ENCODE measurements around the gene MAML2. TPM values are rescaled to one million over a fixed set of nuclear protein-coding genes. Genes with fewer than 3 reads are reported as not detected.

MAML2 gene
- polyA plus RNA-seq, 1 of the 3 experiments (the other 2 are of a cell fraction), result 20.1 TPM

DNA sequence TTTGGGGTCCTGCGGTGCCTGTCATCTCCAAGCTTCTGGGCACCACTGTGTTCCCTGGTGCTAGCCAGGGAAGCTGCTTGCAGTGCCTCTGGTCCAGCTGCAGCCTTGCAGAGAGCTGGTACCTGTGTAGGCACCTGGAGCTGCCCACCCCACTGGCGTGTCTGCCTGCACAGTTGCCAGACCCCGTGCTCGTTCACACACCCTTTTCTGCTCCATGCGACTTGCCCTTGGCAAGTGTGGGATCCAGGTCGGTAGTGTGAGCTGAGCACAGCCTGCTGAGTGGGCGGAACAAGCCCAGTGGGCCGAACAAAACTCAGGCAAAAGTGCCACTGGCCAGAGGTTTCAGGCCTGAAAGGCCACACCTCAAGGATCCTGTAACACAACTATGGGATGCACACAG, 272.5 kb downstream of the MAML2 start:
- peaks cover 41% of the 10 kb centered on the region for H3K79me2 ChIP-seq (ENCODE audit: insufficient read depth)
- H3K4me2 ChIP-seq, result no peak overlapping the region
- H3K9me3 ChIP-seq, result no peaks in the 10 kb centered on the region
- H3F3A ChIP-seq (replicated peaks; ENCODE audit: insufficient read depth), result peaks cover 5% of the 10 kb centered on the region
- no peaks in the 10 kb centered on the region for H3K27me3 ChIP-seq (ENCODE audit: insufficient read depth)
- H3K4me3 ChIP-seq (ENCODE audit: low read depth in 2 of 2, low read length in 1 of 2), result no peak overlapping the region
- no peak overlapping the region for H2AFZ ChIP-seq (ENCODE audit: low read depth)
- POLR2A ChIA-PET, result no interaction called here
- no peak overlapping the region for H3K9ac ChIP-seq
- peaks cover 14 to 15% of the 10 kb centered on the region in 2 experiments for H3K36me3 ChIP-seq (replicated peaks in 1 of 2; ENCODE audit: control insufficient read depth in 1 of 2, insufficient read depth in 2 of 2, low read length in 1 of 2)
- no peaks in the 10 kb centered on the region for H3K9me2 ChIP-seq
- H4K20me1 ChIP-seq (ENCODE audit: insufficient read depth), result no peaks in the 10 kb centered on the region
- CTCF ChIA-PET, result interaction anchor here (0.8 to 1.3 kb wide), 4 partner anchors 16 to 323 kb away, joined by 3 to 6 read pairs (median 4); partner anchors contain the start of gene MAML2
- no peak for DNase-seq
- 100% methylated on average over 3 of the region's 8 CpGs for WGBS (ENCODE audit: low lambda C conversion rate)
- no peak overlapping the region for H3K27ac ChIP-seq (ENCODE audit: low read depth in 2 of 2, low read length in 1 of 2)
- TF ChIP-seq EZH2phosphoT487 (IDR thresholded peaks at IDR 0.05; ENCODE audit: borderline replicate concordance, low read depth), result no peak
- TF ChIP-seq, protein P1, sequence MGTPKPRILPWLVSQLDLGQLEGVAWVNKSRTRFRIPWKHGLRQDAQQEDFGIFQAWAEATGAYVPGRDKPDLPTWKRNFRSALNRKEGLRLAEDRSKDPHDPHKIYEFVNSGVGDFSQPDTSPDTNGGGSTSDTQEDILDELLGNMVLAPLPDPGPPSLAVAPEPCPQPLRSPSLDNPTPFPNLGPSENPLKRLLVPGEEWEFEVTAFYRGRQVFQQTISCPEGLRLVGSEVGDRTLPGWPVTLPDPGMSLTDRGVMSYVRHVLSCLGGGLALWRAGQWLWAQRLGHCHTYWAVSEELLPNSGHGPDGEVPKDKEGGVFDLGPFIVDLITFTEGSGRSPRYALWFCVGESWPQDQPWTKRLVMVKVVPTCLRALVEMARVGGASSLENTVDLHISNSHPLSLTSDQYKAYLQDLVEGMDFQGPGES (IDR thresholded peaks at IDR 0.05; ENCODE audit: low read depth, low read length), result no peak
- no peak for TF ChIP-seq TCF12 (IDR thresholded peaks at IDR 0.05)
- no peak for TF ChIP-seq RCOR1 (IDR thresholded peaks at IDR 0.05; ENCODE audit: low read length)
- no peak for TF ChIP-seq RFX5 (IDR thresholded peaks at IDR 0.05; ENCODE audit: low read length)
- no peak for TF ChIP-seq CHD2 (IDR thresholded peaks at IDR 0.05; ENCODE audit: low read length, partially characterized antibody)
- no peak for TF ChIP-seq SMC3 (IDR thresholded peaks at IDR 0.05; ENCODE audit: low read depth, low read length)
- no peak for TF ChIP-seq MXI1 (IDR thresholded peaks at IDR 0.05; ENCODE audit: low read depth, low read length)
- TF ChIP-seq, protein P2, sequence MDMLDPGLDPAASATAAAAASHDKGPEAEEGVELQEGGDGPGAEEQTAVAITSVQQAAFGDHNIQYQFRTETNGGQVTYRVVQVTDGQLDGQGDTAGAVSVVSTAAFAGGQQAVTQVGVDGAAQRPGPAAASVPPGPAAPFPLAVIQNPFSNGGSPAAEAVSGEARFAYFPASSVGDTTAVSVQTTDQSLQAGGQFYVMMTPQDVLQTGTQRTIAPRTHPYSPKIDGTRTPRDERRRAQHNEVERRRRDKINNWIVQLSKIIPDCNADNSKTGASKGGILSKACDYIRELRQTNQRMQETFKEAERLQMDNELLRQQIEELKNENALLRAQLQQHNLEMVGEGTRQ (IDR thresholded peaks at IDR 0.05; ENCODE audit: borderline replicate concordance, low read depth, low read length), result no peak
- no peak for TF ChIP-seq TAF1 (IDR thresholded peaks at IDR 0.05; ENCODE audit: borderline replicate concordance, low read depth, low read length)
- TF ChIP-seq GATA2 (CRISPR knock-in tag; IDR thresholded peaks at IDR 0.05), result no peak
- TF ChIP-seq, protein P3, sequence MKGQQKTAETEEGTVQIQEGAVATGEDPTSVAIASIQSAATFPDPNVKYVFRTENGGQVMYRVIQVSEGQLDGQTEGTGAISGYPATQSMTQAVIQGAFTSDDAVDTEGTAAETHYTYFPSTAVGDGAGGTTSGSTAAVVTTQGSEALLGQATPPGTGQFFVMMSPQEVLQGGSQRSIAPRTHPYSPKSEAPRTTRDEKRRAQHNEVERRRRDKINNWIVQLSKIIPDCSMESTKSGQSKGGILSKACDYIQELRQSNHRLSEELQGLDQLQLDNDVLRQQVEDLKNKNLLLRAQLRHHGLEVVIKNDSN (IDR thresholded peaks at IDR 0.05; ENCODE audit: borderline replicate concordance, low read depth), result no peak
- TF ChIP-seq TEAD4 (IDR thresholded peaks at IDR 0.05; ENCODE audit: borderline replicate concordance, insufficient read depth), result no peak
- TF ChIP-seq SIN3A (IDR thresholded peaks at IDR 0.05; ENCODE audit: borderline replicate concordance, low read depth, low read length), result no peak
- no peak for TF ChIP-seq MEF2A (IDR thresholded peaks at IDR 0.05; ENCODE audit: borderline replicate concordance, low read depth)
- TF ChIP-seq YY1 (IDR thresholded peaks at IDR 0.05; ENCODE audit: low read depth), result no peak
- no peak for TF ChIP-seq NRF1 (IDR thresholded peaks at IDR 0.05; ENCODE audit: low read depth, low read length)
- peaks cover 14 to 23% of the 10 kb centered on the region in 2 experiments for H3K4me1 ChIP-seq (ENCODE audit: control insufficient read depth in 1 of 2, insufficient read depth in 2 of 2, low read depth in 1 of 2, low read length in 1 of 2)

Data from SK-N-SH (cell line).